Measurements from ENCODE around the gene KCNJ18. TPM values are rescaled to one million over a fixed set of nuclear protein-coding genes. Genes with fewer than 3 reads are reported as not detected.
"Not testable (repeated sequence)": the region's sequence is repeated elsewhere in the genome, so short reads cannot be mapped to it uniquely, and the experiment has no call there.

The KCNJ18 gene
- total RNA-seq, 1 donor from 2014 or later: not detected

DNA sequence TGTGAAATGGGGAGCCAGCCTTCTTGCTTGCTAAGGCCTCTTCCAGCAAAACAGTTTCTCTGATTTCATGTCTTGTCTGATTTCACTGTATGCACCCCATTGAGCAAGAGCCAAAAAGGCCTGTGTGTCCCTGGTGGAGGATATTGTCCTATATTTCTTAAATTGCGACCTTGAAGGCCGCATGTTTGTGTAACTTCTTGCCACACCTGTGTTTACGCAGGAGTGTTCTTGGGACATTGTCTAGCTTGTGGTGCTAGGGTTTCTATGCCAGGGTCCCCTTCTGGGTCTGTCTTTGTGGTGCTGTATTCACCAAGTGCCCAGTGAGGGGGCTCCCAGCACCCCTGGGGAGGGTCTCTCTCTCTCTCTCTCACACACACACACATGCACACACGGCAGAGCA, 6.8 kb downstream of the KCNJ18 start:
- not testable (repeated sequence) for DNase-seq

DNA sequence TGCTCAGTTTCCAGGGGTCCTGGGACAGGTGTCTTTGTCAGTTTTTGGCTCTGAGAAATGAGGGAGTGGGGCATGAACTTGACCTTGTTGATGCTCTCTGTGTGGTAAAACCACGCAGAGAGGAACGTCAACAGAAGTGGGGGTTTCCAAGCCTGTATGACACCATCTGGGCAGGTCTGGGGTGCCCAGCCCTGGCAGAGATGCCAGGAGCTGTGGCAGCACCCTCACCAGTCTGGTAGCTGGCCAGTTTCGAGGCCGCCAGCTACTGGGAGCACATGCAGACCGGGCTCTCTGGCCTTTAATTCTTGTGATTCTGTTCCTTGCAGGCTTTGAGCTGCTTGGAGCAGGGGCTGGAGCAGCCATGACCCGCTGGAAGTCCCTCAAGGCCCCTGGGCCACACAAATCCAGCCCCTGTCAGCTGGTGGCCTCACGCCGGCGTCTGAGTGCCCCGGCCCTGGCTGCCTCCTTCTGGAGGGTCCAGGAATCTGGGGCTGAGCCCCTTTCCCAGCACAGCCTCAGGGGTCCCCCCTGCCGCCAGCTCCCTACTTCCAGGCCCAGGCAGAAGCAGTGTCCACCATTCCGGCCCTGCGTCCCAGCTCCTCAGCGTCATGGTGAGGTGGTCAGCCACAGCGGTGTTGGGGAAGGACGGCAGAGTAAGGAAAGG, 7.4 kb downstream of the KCNJ18 start:
- intact Hi-C loops (cut with micrococcal nuclease); H3K27me3 Mint-ChIP-seq; H3K9me3 Mint-ChIP-seq; H3K27ac Mint-ChIP-seq; H3K4me1 Mint-ChIP-seq; H3K36me3 Mint-ChIP-seq (ENCODE audit: low read depth); H3K4me3 Mint-ChIP-seq; DNase-seq: not testable (repeated sequence)

More for the DNA sequence above, 6.8 kb downstream of the KCNJ18 start:
- H3K4me1 Mint-ChIP-seq; H3K27me3 Mint-ChIP-seq; intact Hi-C loops (cut with micrococcal nuclease); H3K4me3 Mint-ChIP-seq; H3K9me3 Mint-ChIP-seq; H3K27ac Mint-ChIP-seq; H3K36me3 Mint-ChIP-seq (ENCODE audit: low read depth): not testable (repeated sequence)

DNA sequence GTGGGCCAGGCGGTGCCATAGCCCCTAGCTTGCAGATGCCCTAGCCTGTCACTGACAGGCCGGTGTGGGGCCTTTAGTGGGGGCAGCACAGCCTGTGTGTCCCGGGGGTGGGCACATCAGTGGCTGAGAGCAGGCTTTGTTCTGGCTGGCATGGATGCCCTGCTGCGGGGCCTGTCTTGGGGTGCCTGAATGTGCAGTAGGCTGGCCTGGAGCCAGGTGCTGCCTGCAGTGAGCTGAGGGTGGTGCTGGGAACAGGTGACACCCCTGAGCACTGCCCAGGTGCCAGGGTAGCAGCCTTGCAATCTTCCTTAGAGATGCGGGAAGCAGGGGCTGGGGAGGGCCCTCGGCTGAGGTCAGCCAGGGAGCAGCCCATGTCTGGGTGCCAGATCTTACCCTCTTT, 8.8 kb downstream of the KCNJ18 start:
- not testable (repeated sequence) for H3K4me1 Mint-ChIP-seq, H3K27me3 Mint-ChIP-seq, H3K4me3 Mint-ChIP-seq

DNA sequence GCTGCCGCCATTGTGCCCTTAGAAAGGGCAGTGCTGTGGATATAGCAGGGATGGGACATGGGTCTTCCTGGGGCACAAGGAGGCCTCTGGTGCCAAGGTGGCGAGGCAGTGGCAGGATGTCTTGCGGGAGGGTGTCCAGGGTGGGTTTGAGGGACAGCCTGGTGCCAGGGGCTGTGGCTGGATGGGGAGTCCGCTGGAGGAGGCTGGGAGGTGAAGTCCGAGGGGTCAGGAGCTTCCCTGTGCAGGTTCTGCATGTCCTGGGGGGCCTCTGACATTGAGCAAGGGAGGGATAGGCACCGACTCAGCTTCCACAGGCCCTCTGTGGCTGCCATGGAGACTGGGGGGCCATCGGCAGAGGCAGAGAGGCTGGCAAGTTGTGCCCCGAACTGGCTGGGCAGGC, 9.7 kb downstream of the KCNJ18 start:
- H3K36me3 Mint-ChIP-seq (ENCODE audit: low read depth); DNase-seq; H3K4me1 Mint-ChIP-seq; H3K27me3 Mint-ChIP-seq; intact Hi-C loops (cut with micrococcal nuclease); H3K4me3 Mint-ChIP-seq; H3K9me3 Mint-ChIP-seq; H3K27ac Mint-ChIP-seq: not testable (repeated sequence)

More for the DNA sequence above, 8.8 kb downstream of the KCNJ18 start:
- H3K9me3 Mint-ChIP-seq; H3K27ac Mint-ChIP-seq; H3K36me3 Mint-ChIP-seq (ENCODE audit: low read depth); DNase-seq; intact Hi-C loops (cut with micrococcal nuclease): not testable (repeated sequence)

DNA sequence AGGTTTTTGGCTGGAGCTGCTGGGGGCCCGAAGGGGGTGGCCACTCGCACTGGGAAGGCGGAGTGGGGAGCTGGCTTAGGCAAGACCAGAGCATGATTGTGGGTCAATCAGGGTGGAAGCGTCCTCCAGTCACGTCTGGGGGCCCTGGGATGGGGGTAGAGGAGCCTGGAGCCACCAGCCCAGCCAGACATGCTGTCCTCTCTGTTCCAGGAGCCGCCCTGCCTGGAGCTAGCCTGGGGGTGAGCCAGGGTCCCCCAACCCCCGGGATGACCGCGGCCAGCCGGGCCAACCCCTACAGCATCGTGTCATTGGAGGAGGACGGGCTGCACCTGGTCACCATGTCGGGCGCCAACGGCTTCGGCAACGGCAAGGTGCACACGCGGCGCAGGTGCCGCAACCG, 10.2 kb downstream of the KCNJ18 start:
- H3K27ac Mint-ChIP-seq; intact Hi-C loops (cut with micrococcal nuclease); H3K4me1 Mint-ChIP-seq; H3K27me3 Mint-ChIP-seq; DNase-seq; H3K36me3 Mint-ChIP-seq (ENCODE audit: low read depth); H3K9me3 Mint-ChIP-seq; H3K4me3 Mint-ChIP-seq: not testable (repeated sequence)

DNA sequence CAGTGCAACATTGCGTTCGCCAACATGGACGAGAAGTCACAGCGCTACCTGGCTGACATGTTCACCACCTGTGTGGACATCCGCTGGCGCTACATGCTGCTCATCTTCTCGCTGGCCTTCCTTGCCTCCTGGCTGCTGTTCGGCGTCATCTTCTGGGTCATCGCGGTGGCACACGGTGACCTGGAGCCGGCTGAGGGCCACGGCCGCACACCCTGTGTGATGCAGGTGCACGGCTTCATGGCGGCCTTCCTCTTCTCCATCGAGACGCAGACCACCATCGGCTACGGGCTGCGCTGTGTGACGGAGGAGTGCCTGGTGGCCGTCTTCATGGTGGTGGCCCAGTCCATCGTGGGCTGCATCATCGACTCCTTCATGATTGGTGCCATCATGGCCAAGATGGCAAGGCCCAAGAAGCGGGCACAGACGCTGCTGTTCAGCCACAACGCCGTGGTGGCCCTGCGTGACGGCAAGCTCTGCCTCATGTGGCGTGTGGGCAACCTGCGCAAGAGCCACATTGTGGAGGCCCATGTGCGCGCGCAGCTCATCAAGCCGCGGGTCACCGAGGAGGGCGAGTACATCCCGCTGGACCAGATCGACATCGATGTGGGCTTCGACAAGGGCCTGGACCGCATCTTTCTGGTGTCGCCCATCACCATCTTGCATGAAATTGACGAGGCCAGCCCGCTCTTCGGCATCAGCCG, 10.8 kb downstream of the KCNJ18 start:
- H3K36me3 Mint-ChIP-seq (ENCODE audit: low read depth); H3K27ac Mint-ChIP-seq; intact Hi-C loops (cut with micrococcal nuclease); H3K4me1 Mint-ChIP-seq; DNase-seq; H3K9me3 Mint-ChIP-seq; H3K27me3 Mint-ChIP-seq; H3K4me3 Mint-ChIP-seq: not testable (repeated sequence)

DNA sequence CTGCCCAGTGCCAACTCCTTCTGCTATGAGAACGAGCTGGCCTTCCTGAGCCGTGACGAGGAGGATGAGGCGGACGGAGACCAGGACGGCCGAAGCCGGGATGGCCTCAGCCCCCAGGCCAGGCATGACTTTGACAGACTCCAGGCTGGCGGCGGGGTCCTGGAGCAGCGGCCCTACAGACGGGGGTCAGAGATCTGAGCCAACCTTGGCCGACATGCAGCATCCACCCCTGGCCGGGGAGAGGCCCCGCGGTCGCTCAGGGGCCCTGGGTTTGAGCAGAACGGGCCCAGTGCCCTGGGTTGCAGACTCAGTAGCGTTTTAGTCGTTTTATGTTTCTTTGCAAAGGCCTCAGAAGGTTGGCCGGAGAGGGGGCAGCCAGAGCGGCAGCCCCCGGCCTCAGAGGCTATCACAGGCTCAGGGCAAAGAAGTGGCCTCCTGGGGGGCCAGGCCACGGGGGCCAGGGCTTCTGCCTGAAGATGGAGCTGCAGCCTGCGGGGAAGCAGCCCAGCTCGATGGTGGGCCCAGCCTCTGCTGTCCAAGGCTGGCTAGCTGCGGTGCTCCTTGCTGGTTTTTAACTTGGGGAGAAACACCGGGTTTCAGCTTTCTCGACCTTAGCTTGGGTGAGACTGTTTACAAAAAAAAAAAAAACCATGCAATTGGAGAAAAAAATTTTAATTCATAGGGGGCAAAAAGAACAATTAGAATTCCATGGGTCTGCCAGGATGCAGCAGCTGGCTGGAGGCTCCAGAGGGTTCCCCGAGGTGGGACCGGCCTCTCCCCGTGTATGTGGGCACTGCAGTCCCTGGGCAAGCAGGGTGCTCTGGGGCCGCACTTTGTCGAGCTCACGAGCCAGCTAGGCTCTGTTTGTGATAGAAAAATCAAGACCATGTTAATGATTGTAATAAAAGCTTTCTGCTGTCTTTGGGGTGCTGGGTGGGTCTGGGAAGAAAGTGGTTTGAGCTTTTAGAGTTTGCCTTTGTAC, 11.9 kb downstream of the KCNJ18 start:
- DNase-seq; intact Hi-C loops (cut with micrococcal nuclease); H3K27ac Mint-ChIP-seq; H3K4me1 Mint-ChIP-seq; H3K9me3 Mint-ChIP-seq; H3K36me3 Mint-ChIP-seq (ENCODE audit: low read depth); H3K27me3 Mint-ChIP-seq; H3K4me3 Mint-ChIP-seq: not testable (repeated sequence)

DNA sequence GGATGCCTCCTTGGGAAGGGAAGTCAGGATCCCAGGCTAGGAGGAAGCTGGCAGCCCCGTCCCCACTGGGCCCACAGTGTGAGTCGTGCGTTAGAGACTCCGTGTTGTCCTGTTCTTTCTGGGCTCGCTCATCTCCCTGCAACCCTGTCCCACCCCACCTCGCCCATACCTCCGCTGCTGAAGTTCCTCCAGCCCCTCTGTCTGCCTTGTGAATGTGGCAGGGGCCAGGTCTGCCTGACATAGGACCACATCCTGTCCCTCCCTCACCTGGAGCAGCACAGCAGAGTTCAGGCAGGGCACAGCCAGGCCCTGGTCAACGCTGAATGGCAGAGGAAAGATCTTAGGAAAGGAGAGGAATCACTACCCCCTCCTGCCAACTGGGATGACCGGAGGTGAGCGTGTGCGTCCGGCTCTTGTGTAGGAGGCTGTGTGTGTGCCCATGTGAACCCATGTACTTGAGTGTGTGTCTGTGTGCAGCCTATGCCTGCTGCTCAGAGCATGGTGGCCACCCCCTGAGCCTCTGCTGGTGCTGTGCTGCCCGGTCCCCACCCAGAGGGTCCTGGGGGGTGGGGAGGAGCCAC, 12.8 kb downstream of the KCNJ18 start:
- Mint-ChIP-seq H3K27me3 (no peaks in the 10 kb centered on the region), H3K4me3 (no peak overlapping the region), H3K27ac (no peak overlapping the region), H3K9me3 (no peaks in the 10 kb centered on the region), H3K4me1 (no peaks in the 10 kb centered on the region), H3K36me3 (ENCODE audit: low read depth) (no peaks in the 10 kb centered on the region)
- DNase-seq: no peak
- intact Hi-C loops (cut with micrococcal nuclease): no loop called here

DNA sequence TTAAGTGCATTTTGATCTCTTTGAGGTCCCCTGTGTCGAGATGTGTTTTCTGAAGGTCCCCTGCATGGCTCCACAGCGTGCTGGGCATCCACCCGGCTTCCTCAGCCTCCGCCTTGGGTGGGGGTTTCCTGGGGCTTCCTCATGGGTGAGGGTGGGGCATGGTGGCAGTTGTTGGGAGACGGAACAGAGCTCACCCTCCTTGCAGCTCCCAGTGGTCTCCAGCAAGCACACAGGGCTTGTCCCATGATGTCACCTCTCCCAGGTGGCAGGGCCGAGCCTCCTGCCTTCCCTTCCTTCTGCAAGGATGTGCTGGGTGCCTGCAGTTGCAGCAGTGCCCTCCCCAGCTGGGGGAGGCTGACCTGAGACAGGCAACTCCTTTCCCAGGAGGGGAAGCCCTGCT, 13.4 kb downstream of the KCNJ18 start:
- DNase-seq; H3K4me3 Mint-ChIP-seq; H3K36me3 Mint-ChIP-seq (ENCODE audit: low read depth); H3K27me3 Mint-ChIP-seq; H3K9me3 Mint-ChIP-seq; intact Hi-C loops (cut with micrococcal nuclease); H3K27ac Mint-ChIP-seq; H3K4me1 Mint-ChIP-seq: not testable (repeated sequence)

DNA sequence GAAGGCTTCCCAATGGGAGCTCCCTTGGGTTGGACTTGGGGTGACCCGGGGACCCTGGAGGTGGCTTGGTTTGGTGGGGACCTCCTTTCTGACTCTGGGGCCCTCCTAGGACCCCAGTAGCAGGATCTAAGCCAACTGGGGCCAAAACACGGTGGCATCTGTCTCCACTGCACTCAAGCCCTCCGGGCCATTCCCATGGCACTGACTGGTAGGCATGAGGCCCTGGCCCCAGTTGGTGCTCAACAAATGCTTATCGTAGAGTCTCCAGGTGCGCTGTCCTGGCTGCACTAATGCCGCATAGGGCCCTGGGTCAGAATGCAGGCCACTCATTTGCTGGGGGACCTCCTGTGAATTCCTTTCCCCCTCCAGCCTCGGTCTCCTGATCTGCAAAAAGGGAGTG, 14.2 kb downstream of the KCNJ18 start:
- H3K9me3 Mint-ChIP-seq; H3K27ac Mint-ChIP-seq; H3K36me3 Mint-ChIP-seq (ENCODE audit: low read depth); DNase-seq; H3K27me3 Mint-ChIP-seq; intact Hi-C loops (cut with micrococcal nuclease); H3K4me3 Mint-ChIP-seq; H3K4me1 Mint-ChIP-seq: not testable (repeated sequence)

DNA sequence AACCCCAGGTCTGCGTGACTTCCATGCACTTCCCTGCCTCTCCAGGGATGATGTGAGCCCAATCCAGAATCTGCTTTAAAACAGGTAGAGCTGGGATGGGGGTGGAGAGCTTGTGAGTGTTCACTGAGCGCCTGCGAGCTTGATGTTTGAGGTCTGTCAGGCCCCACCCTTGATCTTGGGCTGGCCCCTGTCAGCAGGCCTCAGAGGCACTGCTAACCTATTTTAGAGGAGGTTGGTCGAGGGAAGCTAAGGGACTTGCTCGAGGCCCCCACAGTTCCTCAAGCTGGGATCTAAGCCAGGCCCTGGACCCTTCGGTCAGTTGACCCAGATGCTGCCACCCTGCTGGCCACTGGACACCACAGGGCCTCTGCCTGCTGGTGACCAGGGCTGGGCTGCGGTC, 14.8 kb downstream of the KCNJ18 start:
- not testable (repeated sequence) for H3K4me3 Mint-ChIP-seq

DNA sequence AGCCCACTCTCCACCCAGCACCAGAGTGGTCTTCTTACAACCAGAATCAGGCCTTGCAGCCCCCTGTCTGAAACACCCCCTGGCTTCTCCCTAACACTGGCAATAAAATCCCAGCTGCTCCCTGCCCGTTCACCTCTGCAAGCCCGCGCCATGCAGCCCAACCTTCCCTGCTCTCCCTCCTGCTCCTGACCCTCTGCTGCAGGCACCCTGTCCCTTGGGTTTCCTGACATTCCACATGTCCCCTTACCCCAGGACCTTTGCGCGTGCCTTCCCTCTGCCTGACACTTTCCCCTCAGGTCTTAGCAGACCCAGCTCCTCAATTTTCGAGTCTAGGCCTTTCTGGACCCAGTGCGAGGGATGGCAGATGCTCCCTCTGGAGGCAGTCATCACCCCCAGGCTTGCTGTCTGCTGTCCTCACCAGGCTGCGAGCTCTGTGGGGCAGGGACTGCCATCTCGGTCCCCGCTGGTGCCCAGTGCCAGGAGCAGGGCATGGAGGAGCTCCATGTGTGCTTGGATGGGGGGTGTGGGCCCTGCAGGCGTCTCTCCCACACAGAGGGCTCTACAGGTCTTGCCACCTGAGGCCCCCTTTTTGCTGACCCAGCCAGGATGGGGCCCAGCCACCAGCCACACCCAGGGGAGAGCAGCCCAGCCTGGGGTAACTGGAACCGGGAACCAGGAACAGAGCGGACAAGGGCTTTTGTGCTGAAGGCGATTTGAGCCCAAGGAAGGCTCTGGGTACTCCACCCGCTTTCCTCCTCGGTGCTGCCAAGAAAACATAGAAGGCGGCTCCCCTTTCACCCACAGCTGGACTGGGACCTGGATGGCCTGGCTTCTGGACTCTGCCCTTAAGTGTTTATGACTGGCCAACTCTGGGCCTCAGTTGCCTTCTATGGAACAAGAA, 15.6 kb downstream of the KCNJ18 start:
- intact Hi-C loops (cut with micrococcal nuclease); H3K4me3 Mint-ChIP-seq; DNase-seq; H3K27me3 Mint-ChIP-seq; H3K27ac Mint-ChIP-seq; H3K36me3 Mint-ChIP-seq (ENCODE audit: low read depth); H3K9me3 Mint-ChIP-seq; H3K4me1 Mint-ChIP-seq: not testable (repeated sequence)

More for the DNA sequence above, 14.8 kb downstream of the KCNJ18 start:
- H3K4me1 Mint-ChIP-seq; H3K36me3 Mint-ChIP-seq (ENCODE audit: low read depth); H3K27me3 Mint-ChIP-seq; H3K9me3 Mint-ChIP-seq; intact Hi-C loops (cut with micrococcal nuclease); H3K27ac Mint-ChIP-seq; DNase-seq: not testable (repeated sequence)

Measured in activated CD4-positive, alpha-beta T cell treated with anti-CD3 and anti-CD28 coated beads, Interleukin-2, amount 10 ng/mL, durations not matched to agents 24 days and 14 days (primary cell).